Measurements from ENCODE around the gene RUNX1. TPM values are rescaled to one million over a fixed set of nuclear protein-coding genes. Genes with fewer than 3 reads are reported as not detected.

The RUNX1 gene
- total RNA-seq, 1 donor from 2014 or later = 18.7 TPM

- DNase-seq (ENCODE audit: low spot score) = no peak
- peaks cover 8% of the 10 kb centered on the region for H3K4me1 Mint-ChIP-seq (ENCODE audit: unreplicated experiment)
- H3K36me3 Mint-ChIP-seq (ENCODE audit: low read depth, unreplicated experiment) = no peaks in the 10 kb centered on the region
- no peak for TF ChIP-seq CTCF (IDR thresholded peaks at IDR 0.05; ENCODE audit: unreplicated experiment)
- no peak overlapping the region for H3K27ac Mint-ChIP-seq (ENCODE audit: unreplicated experiment)
- H3K27me3 Mint-ChIP-seq (ENCODE audit: unreplicated experiment) = peaks cover 5% of the 10 kb centered on the region
- H3K9me3 Mint-ChIP-seq (ENCODE audit: unreplicated experiment) = no peaks in the 10 kb centered on the region
- no peak overlapping the region for H3K4me3 Mint-ChIP-seq (ENCODE audit: unreplicated experiment)
Observed at GRCh38 chr21:34992736-34993398, 56.2 kb downstream of the RUNX1 start.

DNA sequence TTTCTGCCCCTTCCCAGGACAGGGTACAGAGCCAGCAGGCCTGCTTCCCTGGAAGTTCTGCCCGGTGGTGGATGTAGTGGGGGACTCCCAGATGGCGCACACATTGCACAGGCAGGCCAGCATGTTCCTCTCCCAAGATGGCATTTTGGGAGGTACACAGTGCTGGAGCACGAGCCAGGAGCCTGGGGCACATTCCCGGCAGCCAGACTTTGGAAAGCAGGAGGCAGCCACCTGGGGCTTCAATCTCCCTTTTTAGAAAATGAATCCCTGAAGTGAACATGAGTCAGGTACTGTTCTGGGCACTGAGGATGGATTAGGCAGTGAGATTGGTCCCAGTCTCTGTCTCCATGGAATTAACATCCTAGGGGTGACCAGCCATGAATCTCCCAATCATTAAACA, 56.9 kb downstream of the RUNX1 start:
- H3K36me3 Mint-ChIP-seq (ENCODE audit: low read depth, unreplicated experiment) = no peaks in the 10 kb centered on the region
- peaks cover 5% of the 10 kb centered on the region for H3K4me1 Mint-ChIP-seq (ENCODE audit: unreplicated experiment)
- H3K4me3 Mint-ChIP-seq (ENCODE audit: unreplicated experiment) = no peak overlapping the region
- H3K27me3 Mint-ChIP-seq (ENCODE audit: unreplicated experiment) = peaks cover 5% of the 10 kb centered on the region
- DNase-seq (ENCODE audit: low spot score) = no peak
- H3K9me3 Mint-ChIP-seq (ENCODE audit: unreplicated experiment) = no peaks in the 10 kb centered on the region
- H3K27ac Mint-ChIP-seq (ENCODE audit: unreplicated experiment) = no peak overlapping the region
- no peak for TF ChIP-seq CTCF (IDR thresholded peaks at IDR 0.05; ENCODE audit: unreplicated experiment)

GRCh38 chr21:34991366-34991957, 57.6 kb downstream of the RUNX1 start:
- H3K4me3 Mint-ChIP-seq (ENCODE audit: unreplicated experiment) = no peak overlapping the region
- no peak overlapping the region for H3K27ac Mint-ChIP-seq (ENCODE audit: unreplicated experiment)
- peaks cover 4% of the 10 kb centered on the region for H3K4me1 Mint-ChIP-seq (ENCODE audit: unreplicated experiment)
- no peak for DNase-seq (ENCODE audit: low spot score)
- TF ChIP-seq CTCF (IDR thresholded peaks at IDR 0.05; ENCODE audit: unreplicated experiment) = no peak
- peaks cover 7% of the 10 kb centered on the region for H3K27me3 Mint-ChIP-seq (ENCODE audit: unreplicated experiment)
- H3K36me3 Mint-ChIP-seq (ENCODE audit: low read depth, unreplicated experiment) = no peaks in the 10 kb centered on the region
- H3K9me3 Mint-ChIP-seq (ENCODE audit: unreplicated experiment) = no peaks in the 10 kb centered on the region

- Mint-ChIP-seq H3K27me3 (ENCODE audit: unreplicated experiment) (peaks cover 7% of the 10 kb centered on the region), H3K27ac (ENCODE audit: unreplicated experiment) (no peak overlapping the region), H3K4me1 (ENCODE audit: unreplicated experiment) (no peaks in the 10 kb centered on the region), H3K36me3 (ENCODE audit: low read depth, unreplicated experiment) (no peaks in the 10 kb centered on the region), H3K9me3 (ENCODE audit: unreplicated experiment) (no peaks in the 10 kb centered on the region), H3K4me3 (ENCODE audit: unreplicated experiment) (no peak overlapping the region)
- no peak for TF ChIP-seq CTCF (IDR thresholded peaks at IDR 0.05; ENCODE audit: unreplicated experiment)
- no peak for DNase-seq (ENCODE audit: low spot score)
Observed at GRCh38 chr21:34990842-34991241, 58.3 kb downstream of the RUNX1 start.
